MV-4-11 (cell line): ENCODE data around the gene PRLR.
A peak's percentile ranks its signal among the peaks of the same experiment; 100 is the strongest.
"Not testable (repeated sequence)": the region's sequence is repeated elsewhere in the genome, so short reads cannot be mapped to it uniquely, and the experiment has no call there.

Experiments used
- DNase-seq: peaks from one replicate; lab custom pipeline; 2025; lab: John Stamatoyannopoulos, UW

PRLR gene

DNA sequence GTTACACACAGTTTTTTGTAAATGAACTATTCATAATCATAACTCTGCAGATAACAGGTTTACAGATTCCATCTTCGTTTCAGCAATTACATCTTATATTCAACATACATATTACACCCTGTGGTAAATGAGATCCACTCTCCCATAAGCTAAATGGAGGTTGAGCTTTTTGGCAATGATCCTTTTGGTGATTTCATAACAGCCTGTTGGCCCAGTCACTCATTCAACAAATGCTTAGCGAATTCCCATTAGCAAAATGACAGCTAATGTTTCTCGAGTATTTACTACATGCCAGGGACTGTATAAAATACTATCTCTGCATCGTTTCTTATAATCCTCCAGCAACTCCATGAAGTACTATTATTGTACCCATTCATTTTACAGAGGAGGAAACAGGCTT lies 157.1 kb downstream of the PRLR start:
- DNase-seq: no peak

GRCh38 chr5:35069188-35069587 lies 161.1 kb downstream of the PRLR start:
- no peak for DNase-seq

GRCh38 chr5:35067985-35068384 lies 162.3 kb downstream of the PRLR start:
- no peak for DNase-seq

DNA sequence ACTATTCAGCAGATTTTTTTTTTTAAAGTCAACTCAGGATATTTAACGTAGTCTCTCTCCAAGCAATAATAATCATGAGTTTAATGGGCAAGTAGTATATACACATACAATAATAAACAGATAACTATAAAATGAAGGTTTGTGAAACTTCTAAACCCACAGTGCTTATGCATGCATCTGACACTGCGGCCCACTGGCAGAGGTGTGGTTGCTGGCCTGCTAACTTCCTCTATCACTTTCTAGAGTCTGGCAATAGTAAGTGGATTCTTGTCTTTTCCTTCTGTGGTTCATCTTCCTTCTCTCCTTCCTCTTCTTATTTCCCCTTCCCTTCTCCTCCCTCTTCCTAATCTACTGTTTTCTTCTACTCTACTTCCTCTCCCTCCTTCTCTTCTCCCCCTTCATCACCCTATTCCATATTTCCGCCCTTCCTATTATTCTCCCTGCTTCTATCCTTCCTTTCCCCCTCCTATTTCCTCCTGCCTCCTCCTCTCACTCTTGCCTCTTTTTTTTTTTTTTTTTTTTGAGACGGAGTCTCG lies 164.0 kb downstream of the PRLR start:
- DNase-seq: peak; percentile 92

DNA sequence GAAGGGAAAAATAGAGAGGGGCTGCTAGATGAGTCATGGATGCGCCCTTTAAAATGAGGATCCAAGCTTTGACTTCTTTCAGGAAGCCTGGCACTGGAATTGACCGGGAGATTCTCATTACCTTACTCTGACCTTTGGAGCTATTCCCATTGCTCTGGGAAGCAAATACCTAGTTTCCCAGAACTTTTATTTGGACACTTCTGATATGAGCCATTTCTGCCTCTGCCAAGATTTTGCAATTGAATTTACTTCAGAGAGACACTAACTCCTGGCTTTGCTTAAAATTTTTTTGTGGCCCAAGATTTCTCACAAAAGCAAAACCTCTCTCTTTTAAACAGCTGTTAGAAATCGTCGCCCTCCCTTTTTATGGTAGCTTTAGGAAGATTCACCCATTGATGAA lies 166.9 kb downstream of the PRLR start:
- no peak for DNase-seq

GRCh38 chr5:35061211-35061770 lies 169.0 kb downstream of the PRLR start:
- no peak for DNase-seq

GRCh38 chr5:35060236-35060635 lies 170.1 kb downstream of the PRLR start:
- no peak for DNase-seq

GRCh38 chr5:35059251-35059650 lies 171.0 kb downstream of the PRLR start:
- no peak for DNase-seq

DNA sequence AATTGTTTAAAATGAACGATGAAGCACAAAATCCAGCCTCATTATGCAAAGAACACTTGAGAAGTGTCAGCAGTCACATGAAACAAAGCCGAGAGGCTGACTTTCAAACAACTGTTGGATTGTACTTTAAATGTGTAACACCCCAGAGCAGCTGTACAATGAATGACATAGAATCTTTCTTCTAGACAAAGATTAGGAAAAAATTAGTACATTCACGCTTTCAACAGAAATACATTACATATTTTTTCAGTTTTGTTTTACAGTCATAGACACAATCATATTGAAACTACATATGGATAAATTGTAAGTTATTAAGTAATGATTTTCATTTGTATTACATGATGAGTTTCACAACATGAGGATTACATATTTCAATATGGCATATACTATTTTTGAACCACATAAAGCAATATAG lies 171.9 kb downstream of the PRLR start:
- no peak for DNase-seq

DNA sequence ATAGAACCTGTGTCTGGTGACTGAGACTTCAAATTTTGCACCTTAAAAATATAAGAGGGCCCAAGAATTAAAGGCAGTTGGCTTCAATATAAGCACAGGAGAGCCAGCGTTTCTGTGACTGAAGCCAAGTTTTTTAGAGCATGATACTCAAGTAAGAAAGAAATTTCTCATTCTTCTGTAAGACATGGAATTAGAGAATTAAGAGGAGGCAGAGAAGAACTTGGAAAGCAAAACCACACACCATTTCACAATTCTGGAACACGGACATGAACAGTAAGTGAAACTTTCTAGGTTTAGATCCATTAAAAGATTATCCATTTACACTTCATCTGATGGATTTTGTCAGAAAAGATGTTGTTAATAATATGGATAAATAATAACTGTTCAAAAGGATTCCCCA lies 173.6 kb downstream of the PRLR start:
- no peak for DNase-seq

- DNase-seq: no peak
Observed at GRCh38 chr5:35052838-35053237, 177.4 kb downstream of the PRLR start.

- no peak for DNase-seq
Observed at GRCh38 chr5:35050541-35051126, 179.7 kb downstream of the PRLR start.

- DNase-seq: no peak
Observed at GRCh38 chr5:35048910-35049309, 181.4 kb downstream of the PRLR start.

- no peak for DNase-seq
Observed at GRCh38 chr5:35047785-35048404, 182.4 kb downstream of the PRLR start, which contains the start of gene AGXT2. Gene AGXT2 (minus strand): TSS chr5:35047949. CDS start chr5:35047892, 57 bp downstream.

- peak; percentile 62 for DNase-seq
Observed at GRCh38 chr5:35046774-35047173, 183.5 kb downstream of the PRLR start.

- no peak for DNase-seq
Observed at GRCh38 chr5:35045280-35045679, 185.0 kb downstream of the PRLR start.

DNA sequence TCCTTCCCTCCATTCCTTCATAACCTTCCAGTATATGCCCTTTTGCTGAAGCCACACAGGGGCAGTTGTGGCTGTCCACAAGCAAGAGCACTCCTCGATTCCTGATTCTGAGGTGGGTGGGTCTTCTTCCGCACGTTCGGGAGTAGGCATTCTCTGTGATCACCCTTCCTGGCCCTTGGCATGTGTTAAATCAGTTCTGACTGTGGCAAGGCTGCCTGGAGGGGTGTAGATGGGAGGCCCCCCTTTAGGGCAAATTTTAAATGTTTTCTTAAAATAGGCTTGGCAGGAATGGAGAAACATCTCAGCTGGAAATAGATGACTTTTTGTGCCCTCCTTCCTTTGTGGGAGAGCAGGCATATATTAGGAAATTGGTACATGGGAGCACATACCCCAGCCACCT lies 185.6 kb downstream of the PRLR start:
- DNase-seq: no peak

DNA sequence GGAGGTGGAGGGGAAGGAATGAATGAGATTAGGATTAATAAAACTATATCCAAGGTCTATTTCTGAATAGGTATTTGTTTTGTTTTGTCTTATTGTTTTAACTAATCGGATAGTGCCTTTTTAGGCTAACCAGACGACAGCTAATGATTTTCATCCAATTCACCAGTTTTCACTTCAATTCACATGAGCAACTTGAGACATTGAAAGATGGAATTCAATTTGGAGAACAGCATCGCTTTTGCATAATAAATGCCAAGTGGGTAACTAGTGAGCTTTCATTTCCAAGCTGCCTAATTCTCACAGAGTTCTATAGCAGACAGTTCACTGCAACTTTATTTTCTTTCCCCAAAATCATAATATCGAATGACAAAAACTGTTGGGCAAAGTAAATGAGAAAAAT lies 187.5 kb downstream of the PRLR start:
- no peak for DNase-seq

DNA sequence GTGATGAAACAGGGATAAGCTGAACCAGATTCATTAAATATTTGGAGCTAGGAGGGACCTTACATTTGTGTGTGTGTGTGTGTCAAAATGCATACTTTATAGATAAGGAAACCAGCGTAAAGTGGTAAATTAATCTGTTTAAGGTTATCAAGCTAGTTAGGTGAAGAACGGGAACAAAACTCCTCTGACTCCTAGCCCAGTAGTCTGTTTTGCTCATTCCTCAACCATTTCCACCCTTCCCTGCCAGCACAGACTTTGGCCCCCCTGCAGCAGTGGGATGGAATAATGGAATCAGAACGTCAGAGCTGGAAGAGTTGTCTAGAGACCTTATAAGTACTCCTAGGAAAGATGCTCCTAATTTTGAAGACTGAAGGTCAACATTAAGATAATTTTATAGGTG lies 189.0 kb downstream of the PRLR start:
- DNase-seq: no peak

- no peak for DNase-seq
Observed at GRCh38 chr5:35038891-35039290, 191.4 kb downstream of the PRLR start.

DNA sequence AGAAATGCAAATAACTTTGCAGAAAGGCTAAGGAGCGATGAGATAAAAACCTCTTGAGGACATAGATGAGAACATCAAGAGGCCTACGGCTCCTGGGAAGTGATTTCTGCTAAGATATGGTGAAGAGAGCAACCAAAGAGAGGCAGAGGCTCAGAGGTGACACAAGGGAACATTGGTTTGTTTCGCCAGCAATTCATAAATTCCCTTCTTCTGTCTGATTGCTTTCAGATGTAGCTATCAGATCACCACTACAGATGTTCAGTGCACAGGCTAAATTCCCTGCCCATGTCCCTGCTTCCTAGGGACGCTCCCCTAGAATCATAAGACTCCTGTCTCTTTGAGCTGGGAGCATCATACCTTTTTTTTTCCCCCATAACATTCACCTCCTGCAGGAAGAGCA lies 193.8 kb downstream of the PRLR start:
- no peak for DNase-seq

GRCh38 chr5:35035929-35036328 lies 194.4 kb downstream of the PRLR start:
- not testable (repeated sequence) for DNase-seq

DNA sequence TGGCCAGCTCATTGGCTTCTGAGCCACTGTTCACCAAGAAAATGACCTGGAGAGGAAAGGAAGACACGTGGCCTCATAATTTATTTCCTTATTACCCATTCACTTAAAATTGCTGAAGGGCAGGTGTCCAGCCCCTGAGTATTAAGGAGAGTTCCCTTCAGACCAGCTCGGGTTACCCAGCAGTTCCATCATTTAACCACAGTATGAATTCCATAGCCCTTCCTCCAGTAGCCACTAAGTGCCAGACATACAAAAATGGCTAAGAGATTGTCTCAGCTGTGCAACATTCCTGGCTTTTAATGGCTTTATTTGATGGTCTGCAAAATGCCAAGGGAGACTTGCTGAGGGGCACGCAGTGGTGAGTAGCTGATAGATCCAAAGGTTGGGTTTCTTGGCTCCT lies 195.0 kb downstream of the PRLR start:
- no peak for DNase-seq

DNA sequence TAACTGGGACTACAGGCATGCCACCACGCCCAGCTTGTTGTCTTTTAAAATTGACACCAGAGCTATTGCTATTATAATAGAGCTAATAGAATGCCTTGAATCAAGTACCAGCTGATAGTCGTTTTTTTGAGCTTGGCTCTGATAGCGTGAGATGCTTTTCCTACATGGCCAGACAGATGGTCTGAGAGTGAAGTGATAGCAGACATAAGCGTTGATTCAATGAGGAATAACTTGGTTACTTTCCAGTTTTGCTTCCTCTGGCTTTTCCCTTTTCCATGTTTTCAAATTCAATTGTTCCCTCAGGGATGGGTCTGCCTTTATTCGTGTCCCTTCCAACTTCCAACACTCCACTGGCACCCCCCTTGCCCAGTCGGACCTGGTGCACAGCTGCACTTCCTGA lies 197.9 kb downstream of the PRLR start:
- no peak for DNase-seq
